ENCODE measurements around the gene GALNTL6.
"Not testable (repeated sequence)": the region's sequence is repeated elsewhere in the genome, so short reads cannot be mapped to it uniquely, and the experiment has no call there.

The GALNTL6 gene

GRCh38 chr4:172881645-172882044 is 1068.4 kb downstream of the GALNTL6 start:
- no peak for DNase-seq (ENCODE audit: extremely low read depth, low read depth)
- no peak for TF ChIP-seq CTCF (IDR thresholded peaks at IDR 0.05; ENCODE audit: low read depth, low read length)

GRCh38 chr4:172887358-172887757 is 1074.2 kb downstream of the GALNTL6 start:
- not testable (repeated sequence) for DNase-seq (ENCODE audit: extremely low read depth, low read depth)

- TF ChIP-seq CTCF (IDR thresholded peaks at IDR 0.05; ENCODE audit: low read depth, low read length) = no peak
- DNase-seq (ENCODE audit: extremely low read depth, low read depth) = no peak
Observed at GRCh38 chr4:172887959-172888358, 1074.8 kb downstream of the GALNTL6 start.

DNA sequence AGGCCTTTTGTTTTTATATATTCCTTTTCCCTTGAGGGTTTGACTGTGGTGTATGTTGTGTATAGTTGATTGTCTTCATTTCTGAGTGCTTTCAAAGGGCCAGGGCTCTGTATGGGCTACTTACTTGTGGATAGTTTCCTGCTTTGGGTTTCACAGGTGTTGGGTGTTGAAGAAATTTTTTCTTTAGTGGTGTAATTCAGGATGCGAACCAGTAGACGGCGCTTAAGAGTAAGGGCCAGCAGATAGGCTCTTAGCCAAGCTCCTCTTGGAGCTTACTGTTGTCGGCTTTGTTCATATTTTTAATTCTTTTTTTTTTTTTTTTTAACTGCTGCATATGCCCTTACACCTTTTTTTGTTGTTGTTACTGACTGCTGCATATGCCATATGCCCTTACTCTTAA is 1079.1 kb downstream of the GALNTL6 start:
- no peak for DNase-seq (ENCODE audit: extremely low read depth, low read depth)
- peak; percentile 52 for TF ChIP-seq CTCF (IDR thresholded peaks at IDR 0.05; ENCODE audit: low read depth, low read length)

GRCh38 chr4:172895699-172896098 is 1082.5 kb downstream of the GALNTL6 start:
- no peak for TF ChIP-seq CTCF (IDR thresholded peaks at IDR 0.05; ENCODE audit: low read depth, low read length)
- no peak for DNase-seq (ENCODE audit: extremely low read depth, low read depth)

- no peak for TF ChIP-seq CTCF (IDR thresholded peaks at IDR 0.05; ENCODE audit: low read depth, low read length)
- DNase-seq (ENCODE audit: extremely low read depth, low read depth) = no peak
Observed at GRCh38 chr4:172897046-172897445, 1083.8 kb downstream of the GALNTL6 start.

DNA sequence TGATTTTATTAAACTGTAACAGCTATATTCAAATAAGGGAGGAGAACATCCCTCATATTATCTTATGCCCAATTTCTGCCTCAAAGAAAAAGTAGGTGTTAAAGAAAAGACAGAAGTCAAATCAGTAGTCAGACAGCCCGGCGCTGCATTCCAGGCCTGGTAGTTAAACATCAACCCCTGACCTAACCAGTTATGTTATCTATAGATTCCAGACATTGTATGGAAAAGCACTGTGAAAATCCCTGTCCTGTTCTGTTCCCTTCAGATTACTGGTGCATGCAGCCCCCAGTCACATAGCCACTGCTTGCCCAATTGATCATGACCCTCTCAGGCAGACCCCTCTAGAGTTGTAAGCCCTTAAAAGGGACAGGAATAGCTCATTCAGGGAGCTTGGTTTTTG is 1085.5 kb downstream of the GALNTL6 start:
- no peak for DNase-seq (ENCODE audit: extremely low read depth, low read depth)
- no peak for TF ChIP-seq CTCF (IDR thresholded peaks at IDR 0.05; ENCODE audit: low read depth, low read length)

DNA sequence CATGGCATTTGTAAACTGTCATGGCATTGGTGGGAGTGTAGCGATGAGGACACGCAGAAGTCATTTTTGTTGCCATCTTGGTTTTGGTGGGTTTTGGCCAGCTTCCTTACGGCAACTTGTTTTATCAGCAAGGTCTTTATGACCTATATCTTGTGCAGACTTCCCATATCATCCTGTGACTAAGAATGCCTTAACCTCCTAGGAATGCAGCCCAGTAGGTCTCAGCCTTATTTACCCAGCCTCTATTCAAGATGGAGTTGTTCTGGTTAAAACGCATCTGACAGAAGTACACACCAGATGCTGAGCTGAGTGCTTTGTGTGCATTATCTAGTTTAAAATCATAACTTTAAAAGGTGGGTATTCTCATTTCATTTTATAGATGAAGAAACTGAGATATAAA is 1086.7 kb downstream of the GALNTL6 start:
- DNase-seq (ENCODE audit: extremely low read depth, low read depth) = no peak
- no peak for TF ChIP-seq CTCF (IDR thresholded peaks at IDR 0.05; ENCODE audit: low read depth, low read length)

Data from AG09319 (cell line).